ENCODE measurements around the gene KCNJ10.

- no peak for TF ChIP-seq PRDM4 (tag by site-specific recombination; IDR thresholded peaks at IDR 0.05)
- TF ChIP-seq ZNF24 (tag by site-specific recombination; IDR thresholded peaks at IDR 0.05) = no peak
- TF ChIP-seq ZNF510 (tag by site-specific recombination; IDR thresholded peaks at IDR 0.05; ENCODE audit: insufficient replicate concordance) = no peak
- TF ChIP-seq PATZ1 (tag by site-specific recombination; IDR thresholded peaks at IDR 0.05) = no peak
- TF ChIP-seq YY1 (tag by site-specific recombination; IDR thresholded peaks at IDR 0.05) = no peak
- TF ChIP-seq ZNF274 (IDR thresholded peaks at IDR 0.05; ENCODE audit: low read length) = no peak
- TF ChIP-seq ZNF274 (tag by site-specific recombination; IDR thresholded peaks at IDR 0.05; ENCODE audit: borderline replicate concordance) = no peak
- no peak for TF ChIP-seq CTCF (tag by site-specific recombination; IDR thresholded peaks at IDR 0.05)
- TF ChIP-seq REST (tag by site-specific recombination; IDR thresholded peaks at IDR 0.05) = no peak
- no peak for TF ChIP-seq ZNF76 (tag by site-specific recombination; IDR thresholded peaks at IDR 0.05; ENCODE audit: borderline replicate concordance, low read depth)
- TF ChIP-seq ZIC2 (tag by site-specific recombination; IDR thresholded peaks at IDR 0.05) = no peak
Measured at GRCh38 chr1:160064164-160064563, 5.8 kb downstream of the KCNJ10 start.
